Hepatocyte (in vitro differentiated cells): ENCODE data around the gene PHF12.

Source experiments
- EZH2 ChIP-seq: fragments of 200-600 bp; sonication (generic); IDR thresholded peaks from 2 replicates; pipeline ENCODE4 v1.6.1; 2016; ENCODE audit warnings: antibody characterized with exemption, mild to moderate bottlenecking, borderline replicate concordance
- EZH2phosphoT487 ChIP-seq: fragments of 200-600 bp; sonication (generic); IDR thresholded peaks from one replicate; pipeline ENCODE4 v1.6.1; 2018; ENCODE audit warnings: antibody characterized with exemption, mild to moderate bottlenecking, low read depth, moderate library complexity; ENCODE audit not compliant: unreplicated experiment, severe bottlenecking
- TF ChIP-seq, protein P1 (sequence below): fragments of 200-600 bp; sonication (generic); IDR thresholded peaks from 2 replicates; pipeline ENCODE4 v1.5.1; 2016; ENCODE audit warnings: antibody characterized with exemption, mild to moderate bottlenecking; ENCODE audit not compliant: poor library complexity

DNA sequence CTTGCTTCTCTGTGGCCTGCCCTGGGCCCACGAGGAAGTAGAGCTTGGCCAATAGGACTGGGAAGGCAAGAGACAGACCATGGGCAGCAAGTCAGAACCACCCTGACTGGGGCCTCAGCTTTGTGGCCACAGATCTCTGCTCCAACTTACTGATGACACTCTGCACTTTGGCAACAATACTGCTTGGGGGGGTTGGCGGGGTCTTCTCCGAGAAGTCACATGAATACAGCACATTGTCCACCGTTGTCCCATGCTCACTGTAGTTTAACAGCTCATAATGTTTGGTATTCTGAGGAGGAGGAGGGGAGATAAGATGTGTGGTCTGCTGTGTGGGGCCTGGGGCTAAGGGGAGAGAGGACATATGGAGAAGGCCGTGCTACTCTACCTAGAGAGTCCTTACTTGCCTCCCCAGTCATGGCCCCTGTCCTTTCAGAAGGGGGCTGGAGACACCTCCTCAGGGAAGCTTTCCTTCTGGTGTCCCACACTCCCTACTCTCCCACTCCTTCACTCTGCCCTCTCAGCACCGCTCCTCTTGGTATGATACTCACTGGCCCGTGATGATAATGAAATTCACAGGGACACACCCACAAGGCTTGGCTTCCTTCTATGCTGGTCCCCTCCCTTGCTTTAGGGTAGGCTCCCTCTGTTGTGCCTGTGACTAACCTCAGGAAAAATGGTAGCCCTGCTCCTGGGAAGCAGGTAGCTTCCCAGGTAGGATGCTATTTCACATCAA is 44.4 kb downstream of the PHF12 start:
- TF ChIP-seq, protein P1, sequence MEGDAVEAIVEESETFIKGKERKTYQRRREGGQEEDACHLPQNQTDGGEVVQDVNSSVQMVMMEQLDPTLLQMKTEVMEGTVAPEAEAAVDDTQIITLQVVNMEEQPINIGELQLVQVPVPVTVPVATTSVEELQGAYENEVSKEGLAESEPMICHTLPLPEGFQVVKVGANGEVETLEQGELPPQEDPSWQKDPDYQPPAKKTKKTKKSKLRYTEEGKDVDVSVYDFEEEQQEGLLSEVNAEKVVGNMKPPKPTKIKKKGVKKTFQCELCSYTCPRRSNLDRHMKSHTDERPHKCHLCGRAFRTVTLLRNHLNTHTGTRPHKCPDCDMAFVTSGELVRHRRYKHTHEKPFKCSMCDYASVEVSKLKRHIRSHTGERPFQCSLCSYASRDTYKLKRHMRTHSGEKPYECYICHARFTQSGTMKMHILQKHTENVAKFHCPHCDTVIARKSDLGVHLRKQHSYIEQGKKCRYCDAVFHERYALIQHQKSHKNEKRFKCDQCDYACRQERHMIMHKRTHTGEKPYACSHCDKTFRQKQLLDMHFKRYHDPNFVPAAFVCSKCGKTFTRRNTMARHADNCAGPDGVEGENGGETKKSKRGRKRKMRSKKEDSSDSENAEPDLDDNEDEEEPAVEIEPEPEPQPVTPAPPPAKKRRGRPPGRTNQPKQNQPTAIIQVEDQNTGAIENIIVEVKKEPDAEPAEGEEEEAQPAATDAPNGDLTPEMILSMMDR, result no peak
- TF ChIP-seq EZH2phosphoT487 (no peak), EZH2 (no peak)
